GM18498 (cell line): Measurements from ENCODE around the gene NKTR.
"Not testable (repeated sequence)": the region's sequence is repeated elsewhere in the genome, so short reads cannot be mapped to it uniquely, and the experiment has no call there.

Source experiments
- ATAC-seq: cut with Tn5 transposase; IDR thresholded peaks from one replicate; pipeline ENCODE4 v1.9.1; 2021; ENCODE audit warnings: mild to moderate bottlenecking, moderate library complexity; ENCODE audit not compliant: unreplicated experiment

Gene NKTR

GRCh38 chr3:42593635-42594034, 6.9 kb upstream of the NKTR start:
- ATAC-seq = no peak

DNA sequence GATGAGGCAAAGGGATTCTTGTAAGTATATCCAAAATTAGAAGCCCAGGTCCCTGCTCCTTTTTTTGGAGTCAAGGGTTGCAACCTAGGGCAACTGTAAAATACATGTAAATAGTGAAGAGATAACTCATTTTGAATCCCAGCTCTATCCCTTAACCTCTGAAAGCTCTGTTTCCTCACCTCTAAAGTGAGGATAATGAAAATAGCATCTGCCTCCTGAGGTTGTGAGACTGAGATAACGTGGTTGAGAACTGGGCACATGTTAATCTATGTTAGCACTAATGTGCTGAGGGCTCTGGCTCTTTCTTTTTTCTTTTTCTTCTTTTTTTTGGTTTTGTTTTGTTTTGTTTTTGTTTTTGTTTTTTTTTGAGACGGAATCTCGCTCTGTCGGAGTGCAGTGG, 4.8 kb upstream of the NKTR start:
- no peak for ATAC-seq

- not testable (repeated sequence) for ATAC-seq
These were observed 3.4 kb upstream of the NKTR start for GRCh38 chr3:42597098-42597497.

DNA sequence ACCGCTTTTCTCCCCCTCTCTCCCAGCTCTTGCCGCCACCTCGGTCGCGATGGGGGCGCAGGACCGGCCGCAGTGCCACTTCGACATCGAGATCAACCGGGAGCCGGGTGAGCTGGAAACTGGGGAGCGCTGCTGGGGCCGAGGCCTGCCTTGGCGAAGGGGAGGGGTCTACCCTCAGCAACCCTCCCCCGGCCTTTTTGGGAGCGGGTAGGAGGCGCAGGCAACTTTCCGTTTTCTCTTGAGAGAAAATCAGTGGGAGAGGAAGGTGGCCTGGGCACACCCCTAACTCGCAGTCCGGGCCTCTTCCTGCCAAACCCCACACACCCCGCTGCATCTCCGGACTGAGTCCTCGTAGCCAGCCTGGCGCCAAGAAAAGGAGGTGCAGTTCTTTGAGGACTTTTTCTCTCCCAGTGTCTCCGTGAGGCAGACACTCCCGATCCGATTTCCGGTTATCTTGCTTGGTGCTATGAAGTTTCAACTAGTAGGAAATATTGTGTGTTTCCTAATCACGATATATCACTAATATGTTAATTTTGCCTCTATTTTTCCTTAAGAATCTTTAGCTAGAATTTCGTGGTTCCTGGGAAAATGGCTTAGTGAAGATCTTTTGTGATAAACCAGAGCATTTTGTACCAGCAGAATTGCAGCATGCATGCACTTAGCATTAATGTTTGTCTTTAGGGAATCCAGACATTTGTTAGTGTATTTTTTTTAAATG, 631 bp downstream of the NKTR start:
- peak; percentile 18 for ATAC-seq

DNA sequence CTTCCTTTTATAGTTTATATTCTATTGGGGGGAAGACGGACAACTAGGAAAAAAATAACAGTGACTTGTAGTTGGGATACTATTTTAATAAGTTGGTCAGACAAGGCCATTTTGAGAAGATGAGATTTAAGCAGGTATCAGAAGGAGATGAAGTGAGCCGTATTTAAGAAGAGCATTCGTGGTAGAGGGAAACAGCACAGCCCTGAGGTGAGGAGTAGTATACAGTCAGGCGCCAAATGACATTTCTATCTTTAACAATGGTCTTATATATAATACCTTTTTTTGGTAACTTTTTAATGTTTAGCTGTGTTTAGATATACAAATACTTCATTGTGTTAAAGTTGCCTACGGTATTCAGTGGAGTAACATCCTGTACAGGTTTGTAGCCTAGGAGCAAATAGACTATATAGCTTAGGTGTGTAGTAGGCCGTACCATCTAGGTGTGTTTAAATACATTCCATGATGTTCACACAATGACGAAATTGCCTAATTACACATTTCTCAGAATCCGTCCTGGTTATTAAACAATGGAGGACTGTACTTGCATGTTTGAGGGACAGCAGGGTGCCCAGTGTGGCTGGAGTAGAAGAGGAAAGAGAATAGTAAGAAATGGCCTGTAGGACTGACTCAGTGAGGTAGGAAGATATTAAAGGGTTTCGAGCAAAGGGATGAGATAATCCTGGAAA, 1.6 kb downstream of the NKTR start:
- ATAC-seq = no peak

DNA sequence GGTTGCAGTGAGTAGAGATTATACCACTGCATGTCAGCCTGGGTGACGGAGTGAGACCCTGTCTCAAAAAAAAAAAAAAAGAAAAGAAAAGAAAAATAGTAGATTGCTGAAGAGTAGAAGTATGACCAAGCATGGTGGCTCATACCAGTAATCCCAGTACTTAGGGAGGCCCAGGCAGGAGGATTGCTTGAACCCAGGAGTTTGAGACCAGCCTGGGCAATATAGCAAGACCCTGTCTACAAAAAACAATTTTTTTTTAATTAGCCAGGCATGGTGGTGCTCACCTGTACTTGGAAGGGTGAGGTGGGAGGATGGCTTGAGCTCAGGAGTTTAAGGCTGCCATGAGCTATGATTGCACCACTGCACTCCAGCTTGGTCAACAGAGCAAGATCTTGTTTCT, 2.5 kb downstream of the NKTR start:
- no peak for ATAC-seq

DNA sequence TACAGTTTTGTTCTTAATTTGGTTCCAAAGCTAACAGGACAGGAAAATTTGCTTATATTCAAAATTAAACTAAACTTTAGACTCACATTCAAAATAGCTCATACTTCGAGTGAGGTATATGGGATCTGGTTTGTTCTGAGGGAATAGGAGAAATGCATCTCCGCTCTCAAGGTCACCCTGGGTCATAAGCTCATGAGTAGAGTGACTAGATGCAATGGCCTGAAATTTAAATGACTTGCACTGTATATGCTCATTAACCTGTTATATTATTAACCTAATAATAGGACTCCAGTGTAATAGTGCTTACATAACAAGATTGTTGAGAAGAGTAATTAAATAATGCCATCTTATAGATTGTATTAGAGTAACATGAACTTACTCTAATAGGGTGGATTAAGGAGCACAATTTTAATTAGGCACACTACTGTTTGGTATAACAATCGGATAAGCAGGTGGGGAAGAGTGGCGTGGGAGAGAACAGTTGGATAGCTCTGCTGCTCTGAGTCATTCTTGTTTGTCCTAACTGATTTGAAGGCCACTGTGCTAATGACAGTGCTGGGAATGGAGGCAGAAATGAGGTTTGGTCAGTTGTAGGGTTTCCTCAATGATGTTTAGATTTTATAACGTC, 5.2 kb downstream of the NKTR start:
- no peak for ATAC-seq

- no peak for ATAC-seq
These were observed 8.1 kb downstream of the NKTR start for GRCh38 chr3:42608581-42608980.

GRCh38 chr3:42610976-42611375, 10.5 kb downstream of the NKTR start:
- ATAC-seq = no peak

DNA sequence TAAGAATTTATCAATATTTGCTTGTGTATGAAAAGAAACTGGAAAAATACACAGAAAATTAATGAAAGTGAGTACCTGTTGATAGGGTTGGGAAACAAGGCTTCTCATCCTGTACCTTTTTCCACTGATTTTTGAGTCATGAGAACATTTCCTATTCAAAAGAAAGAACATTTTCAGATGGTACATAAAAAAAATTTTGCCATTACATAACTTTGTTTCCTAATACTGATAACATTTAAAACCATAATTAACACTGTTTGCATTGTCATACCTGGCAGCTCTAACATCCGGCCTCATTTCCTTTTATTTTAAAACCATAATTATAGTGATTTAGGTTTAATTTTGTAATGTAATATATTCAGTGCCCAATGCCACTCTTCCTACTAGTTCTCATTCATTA, 11.7 kb downstream of the NKTR start:
- no peak for ATAC-seq

- peak; percentile 68 for ATAC-seq
These were observed 12.4 kb downstream of the NKTR start for GRCh38 chr3:42612928-42613327.

DNA sequence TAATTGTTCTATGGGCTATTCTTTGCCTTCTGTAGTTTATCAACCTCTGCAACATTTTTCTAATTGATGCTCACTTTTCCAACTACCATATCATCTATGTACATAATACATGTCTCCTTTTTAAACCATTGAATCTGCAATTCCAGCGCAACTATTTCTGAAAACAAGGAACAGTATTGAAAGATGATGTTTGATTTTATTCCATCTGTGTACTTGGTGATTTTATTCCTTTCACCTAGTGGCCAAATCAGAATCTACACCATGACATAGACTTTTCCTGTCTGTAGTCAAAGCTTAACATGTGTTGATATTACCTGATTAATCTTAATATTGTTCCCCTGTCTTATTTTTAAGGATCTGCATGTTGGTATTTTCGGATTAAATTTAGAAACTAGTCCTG, 13.0 kb downstream of the NKTR start:
- ATAC-seq = no peak

- ATAC-seq = no peak
These were observed 31.1 kb downstream of the NKTR start for GRCh38 chr3:42631620-42632019.

GRCh38 chr3:42632146-42632545, 31.7 kb downstream of the NKTR start:
- ATAC-seq = no peak

GRCh38 chr3:42633544-42633943, 33.1 kb downstream of the NKTR start:
- no peak for ATAC-seq

DNA sequence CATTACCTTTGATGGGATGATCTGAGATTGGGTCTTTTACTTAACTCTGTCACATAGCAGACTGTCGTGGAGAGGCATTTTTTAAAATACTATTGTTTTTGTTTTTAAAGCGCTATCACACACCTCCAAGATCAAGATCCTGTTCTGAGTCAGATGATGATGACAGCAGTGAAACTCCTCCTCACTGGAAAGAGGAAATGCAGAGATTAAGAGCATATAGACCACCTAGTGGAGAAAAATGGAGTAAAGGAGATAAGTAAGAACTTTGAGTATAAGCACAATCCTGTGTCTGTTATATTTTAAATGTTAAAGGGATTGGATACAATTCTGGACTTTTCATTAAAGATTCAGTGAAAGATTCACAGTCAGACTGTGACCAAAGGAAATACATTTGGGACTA, 34.6 kb downstream of the NKTR start:
- no peak for ATAC-seq

GRCh38 chr3:42637001-42637400, 36.5 kb downstream of the NKTR start:
- no peak for ATAC-seq

DNA sequence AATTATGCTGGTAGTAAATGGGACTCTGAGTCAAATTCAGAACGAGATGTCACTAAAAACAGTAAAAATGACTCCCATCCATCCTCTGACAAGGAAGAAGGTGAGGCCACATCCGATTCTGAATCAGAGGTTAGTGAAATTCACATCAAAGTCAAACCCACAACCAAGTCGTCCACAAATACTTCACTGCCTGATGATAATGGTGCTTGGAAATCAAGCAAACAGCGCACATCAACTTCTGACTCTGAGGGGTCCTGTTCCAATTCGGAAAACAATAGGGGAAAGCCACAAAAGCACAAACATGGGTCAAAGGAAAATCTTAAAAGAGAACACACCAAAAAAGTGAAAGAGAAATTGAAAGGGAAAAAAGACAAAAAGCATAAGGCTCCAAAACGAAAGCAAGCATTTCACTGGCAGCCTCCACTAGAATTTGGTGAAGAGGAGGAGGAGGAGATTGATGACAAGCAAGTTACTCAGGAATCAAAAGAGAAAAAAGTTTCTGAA, 37.9 kb downstream of the NKTR start:
- ATAC-seq = no peak

- no peak for ATAC-seq
These were observed 38.7 kb downstream of the NKTR start for GRCh38 chr3:42639192-42639591.

- no peak for ATAC-seq
These were observed 39.6 kb downstream of the NKTR start for GRCh38 chr3:42640129-42640528.

GRCh38 chr3:42640771-42641370, 40.4 kb downstream of the NKTR start:
- ATAC-seq = no peak
